BJ (cell line): ENCODE measurements around the gene LRRC32. TPM values are rescaled to one million over a fixed set of nuclear protein-coding genes. Genes with fewer than 3 reads are reported as not detected.

ENCODE experiments used
- CTCF ChIA-PET: fragments of 350-600 bp; formaldehyde crosslinking; extraction: SDS; loops from one replicate; lab custom pipeline; 2021; ENCODE audit warnings: antibody characterized with exemption, inconsistent platforms; lab: Yijun Ruan, JAX
- POLR2A ChIA-PET: fragments of 300-600 bp; sonication (Branson Sonifier 250); formaldehyde crosslinking; extraction: SDS; loops from one replicate; lab custom pipeline; 2021; ENCODE audit warnings: antibody characterized with exemption; lab: Charles Lee
- DNase-seq: peaks from one replicate; pipeline ENCODE4 v3.0.0-alpha.2; 2011; ENCODE audit warnings: low read depth
- H3K27me3 ChIP-seq: 2 replicates; pipeline ENCODE4 v1.6.0; 2011; ENCODE audit warnings: low read length; ENCODE audit not compliant: control insufficient read depth, insufficient read depth
- H3K36me3 ChIP-seq: 2 replicates; pipeline ENCODE4 v1.5.1; 2011; ENCODE audit warnings: low read length; ENCODE audit not compliant: control insufficient read depth, insufficient read depth
- H3K4me3 ChIP-seq: 2 replicates; pipeline ENCODE4 v1.5.1; 2011; ENCODE audit warnings: low read depth, mild to moderate bottlenecking, control low read depth, low read length
- CTCF ChIP-seq: IDR thresholded peaks from 2 replicates; pipeline ENCODE4 v1.5.1; 2011; ENCODE audit warnings: low read depth, mild to moderate bottlenecking, control low read depth, inconsistent platforms, low read length, moderate library complexity; ENCODE audit not compliant: insufficient read depth
- polyA plus RNA-seq: library from polyadenylated mRNA; depleted of rRNA; stranded (reverse); fragments of >200 nt; gene quantifications from 2 replicates; pipeline ENCODE4 v1.2.3, GENCODE V29; 2011

Gene LRRC32
- polyA plus RNA-seq, 1 experiment: 1.9 TPM

GRCh38 chr11:76682106-76682505 is 11.6 kb upstream of the LRRC32 start:
- TF ChIP-seq CTCF: no peak
- DNase-seq: no peak
- Histone ChIP-seq H3K27me3 (peaks cover 10% of the 10 kb centered on the region), H3K36me3 (no peaks in the 10 kb centered on the region), H3K4me3 (no peak overlapping the region)
- ChIA-PET CTCF (interaction anchor here (0.5 to 2.3 kb wide), 9 partner anchors 8 to 134 kb away, joined by 3 to 11 read pairs (median 3); no protein-coding TSS in a partner anchor), POLR2A (no interaction called here)

- DNase-seq: no peak
- peak; percentile 89 for TF ChIP-seq CTCF
- ChIA-PET CTCF (interaction anchor here (0.6 to 2.1 kb wide), 25 partner anchors 8 to 473 kb away, joined by 3 to 20 read pairs (median 4); partner anchors contain the start of gene LRRC32), POLR2A (no interaction called here)
- Histone ChIP-seq H3K27me3 (peaks cover 10% of the 10 kb centered on the region), H3K36me3 (no peaks in the 10 kb centered on the region), H3K4me3 (no peak overlapping the region)
Observed at GRCh38 chr11:76680518-76681425, 10.2 kb upstream of the LRRC32 start.

- no peak overlapping the region for H3K4me3 ChIP-seq
- H3K27me3 ChIP-seq: peaks cover 10% of the 10 kb centered on the region
- ChIA-PET CTCF (interaction anchor here (0.8 kb wide), 1 partner anchor 471 kb away, joined by 3 read pairs; no protein-coding TSS in a partner anchor), POLR2A (no interaction called here)
- H3K36me3 ChIP-seq: no peaks in the 10 kb centered on the region
- TF ChIP-seq CTCF: no peak
- no peak for DNase-seq
Observed at GRCh38 chr11:76678321-76678720, 7.8 kb upstream of the LRRC32 start.

GRCh38 chr11:76677458-76677765 is 6.9 kb upstream of the LRRC32 start:
- peaks cover 7% of the 10 kb centered on the region for H3K27me3 ChIP-seq
- no peak for DNase-seq
- no peak for TF ChIP-seq CTCF
- H3K36me3 ChIP-seq: no peaks in the 10 kb centered on the region
- POLR2A ChIA-PET: interaction anchor here (0.6 kb wide), 1 partner anchor 283 kb away, joined by 3 read pairs; no protein-coding TSS in a partner anchor
- H3K4me3 ChIP-seq: no peak overlapping the region
- CTCF ChIA-PET: interaction anchor here (0.6 to 0.8 kb wide), 2 partner anchors 29 to 470 kb away, joined by 3 read pairs; no protein-coding TSS in a partner anchor
